Measurements from ENCODE around the gene PRODH.
"Not testable (repeated sequence)": the region's sequence is repeated elsewhere in the genome, so short reads cannot be mapped to it uniquely, and the experiment has no call there.

The PRODH gene

DNA sequence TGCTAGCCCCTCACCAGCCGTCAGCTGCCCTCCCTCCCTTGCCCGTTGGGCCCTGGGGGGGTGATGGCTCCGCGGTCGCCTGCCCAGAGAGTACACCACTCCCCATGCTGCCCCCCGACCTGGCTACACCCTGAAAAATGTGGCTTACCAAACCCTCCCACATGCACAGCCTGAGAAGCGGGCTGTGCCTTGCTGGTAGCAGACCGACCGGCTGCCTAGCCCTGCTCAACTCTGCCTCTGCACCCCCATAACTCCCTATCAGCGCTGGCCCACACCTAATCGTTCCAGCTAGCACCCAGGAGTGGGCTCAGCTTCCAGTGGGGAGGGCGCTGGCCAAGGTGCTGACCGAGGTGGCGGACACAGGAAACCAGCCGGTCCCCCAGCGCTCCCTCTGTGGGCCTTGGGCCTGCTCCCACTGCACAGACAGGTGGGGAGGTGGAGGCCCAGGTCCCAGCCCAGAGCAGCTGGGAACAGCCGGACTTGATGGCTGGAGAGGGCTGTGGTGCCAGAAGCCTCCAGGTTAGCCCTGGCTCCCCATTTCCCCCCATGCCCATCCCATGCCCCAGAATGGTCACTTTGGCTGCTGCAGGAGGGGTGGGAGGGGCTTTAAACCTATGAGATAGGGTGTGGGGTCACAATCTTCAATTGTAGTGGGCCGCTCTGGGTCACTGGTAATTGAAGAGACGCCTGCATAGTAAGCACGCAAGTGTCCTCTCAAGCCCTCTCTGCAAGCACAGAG, 32.1 kb upstream of the PRODH start:
- DNase-seq, result no peak

DNA sequence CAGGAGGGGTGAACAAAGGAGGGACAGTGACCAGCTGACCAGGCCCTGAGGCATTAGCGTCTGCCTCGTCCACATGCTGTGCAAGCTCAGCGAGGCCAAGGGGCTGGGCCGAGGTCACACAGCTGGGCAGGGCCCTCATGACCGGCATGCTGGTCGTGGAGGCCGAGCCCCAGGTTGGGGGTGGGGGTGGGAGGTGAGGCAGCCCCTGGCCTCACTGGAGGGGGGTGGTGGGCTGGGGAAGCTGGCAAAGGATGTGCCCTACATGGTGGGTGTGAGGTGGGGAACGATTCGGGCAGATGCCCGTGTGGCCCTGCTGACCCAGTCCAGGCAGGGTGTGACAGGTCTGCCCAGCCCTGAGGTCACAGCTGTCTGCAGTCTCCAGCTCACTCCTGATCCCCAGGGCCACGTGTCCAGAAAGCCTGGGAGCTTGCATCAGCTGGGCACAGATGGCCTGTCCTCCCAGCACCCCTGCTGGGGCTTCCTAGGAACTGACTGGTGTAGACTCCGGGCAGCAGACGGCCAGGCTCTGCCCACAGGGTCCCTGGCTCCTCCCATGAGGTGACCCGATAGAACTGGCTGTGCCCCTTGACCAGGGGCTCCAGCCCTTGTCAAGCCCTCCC, 31.4 kb upstream of the PRODH start:
- DNase-seq, result not testable (repeated sequence)

DNA sequence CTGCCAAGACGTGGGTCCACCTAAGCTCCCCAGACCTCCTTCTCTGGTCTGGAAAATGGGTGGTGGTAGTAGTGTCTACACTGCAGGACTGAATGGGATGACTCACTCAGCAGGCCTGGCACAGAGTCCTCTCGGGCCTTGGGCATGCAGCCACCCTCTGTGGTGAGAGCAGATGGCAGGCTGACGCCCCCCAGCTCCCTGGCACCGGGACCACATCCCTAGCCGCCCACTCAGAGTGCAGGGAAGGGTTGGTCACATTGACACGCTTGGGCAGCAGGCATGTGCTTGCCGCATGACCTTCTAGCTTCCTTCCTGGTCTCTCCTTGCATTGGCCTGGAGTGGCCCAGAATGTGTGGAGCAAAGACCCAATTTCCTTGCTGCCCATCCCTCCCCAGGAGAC, 30.7 kb upstream of the PRODH start:
- DNase-seq, result no peak

DNA sequence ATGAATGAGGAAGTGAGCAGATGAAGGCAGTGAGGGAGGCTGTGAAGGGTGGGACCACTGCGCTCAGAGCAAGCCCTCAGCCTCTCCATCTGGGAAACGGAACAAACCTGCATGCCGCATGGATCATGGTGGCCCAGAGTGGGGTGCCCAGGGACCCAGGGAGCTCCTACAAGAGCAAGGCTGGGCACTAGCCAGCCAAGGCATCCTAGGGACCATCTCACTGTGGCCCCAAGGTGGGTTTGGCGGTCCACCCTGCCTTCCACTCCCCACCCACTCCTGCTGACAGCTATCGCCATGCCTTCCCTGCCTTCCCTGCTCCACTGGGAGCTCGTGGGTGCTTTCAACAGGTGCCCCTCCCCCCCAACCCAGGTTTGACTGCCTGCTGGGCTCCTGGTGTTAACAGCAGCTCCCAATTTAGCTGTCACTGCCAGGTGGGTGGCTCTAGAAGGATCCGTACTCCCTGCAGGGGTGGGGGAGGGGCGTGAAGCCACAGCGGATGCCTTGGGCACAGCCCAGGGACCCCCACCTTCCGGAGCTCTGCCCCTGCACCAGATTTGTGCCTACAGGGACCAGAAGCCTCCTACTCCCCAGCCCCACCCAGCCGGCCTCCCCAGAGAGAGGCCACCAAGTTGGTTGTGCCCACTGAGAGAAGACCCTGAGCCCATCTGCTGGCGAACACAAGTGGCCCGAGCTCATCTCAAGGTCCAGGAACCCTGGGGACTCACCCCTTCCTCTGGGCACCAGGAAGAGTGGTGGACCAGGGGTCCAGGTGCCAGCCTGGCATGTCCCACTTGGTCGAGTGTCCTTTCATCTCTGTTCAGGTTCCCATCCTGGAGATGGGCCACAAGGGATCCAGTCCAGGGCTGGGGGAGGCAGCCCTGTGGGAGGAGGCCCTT, 29.7 kb upstream of the PRODH start:
- no peak for DNase-seq

DNA sequence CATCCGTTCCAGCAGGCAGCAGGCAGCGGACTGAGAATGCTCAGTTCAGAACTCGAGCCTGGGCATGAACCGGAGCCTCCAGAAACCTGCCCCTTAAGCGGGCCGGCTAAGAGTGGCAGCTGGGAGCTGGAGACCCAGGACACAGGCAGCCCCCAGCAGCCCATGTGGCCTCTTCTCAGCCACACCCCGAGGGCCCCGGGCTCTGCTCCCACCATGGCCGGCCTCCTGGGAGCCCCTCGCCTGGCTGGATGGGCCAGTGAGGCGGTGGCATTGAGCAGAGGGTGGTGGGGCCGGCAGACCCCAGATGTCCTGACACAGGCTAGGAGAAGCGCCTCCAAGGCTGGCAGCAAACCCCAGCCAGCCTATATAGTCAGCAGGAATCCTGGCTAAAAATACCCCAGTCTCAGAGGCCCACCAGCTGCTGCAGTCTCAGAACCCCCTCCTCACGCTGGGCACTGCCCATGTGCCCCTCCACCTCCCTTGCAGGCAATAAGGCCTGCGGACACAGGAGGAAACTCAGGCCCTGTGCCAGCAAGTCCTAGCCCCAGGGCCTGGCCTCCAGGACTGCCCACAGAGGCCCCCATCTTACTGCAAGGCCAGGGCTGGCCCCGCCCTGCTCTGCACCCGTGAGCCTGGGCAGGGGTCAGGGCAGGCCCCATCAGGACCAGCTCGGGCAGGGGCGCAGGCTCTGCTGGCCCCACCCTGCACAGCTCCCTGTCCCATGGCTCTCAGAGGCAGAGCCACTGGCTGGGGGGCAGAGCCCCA, 28.6 kb upstream of the PRODH start:
- DNase-seq, result not testable (repeated sequence)

DNA sequence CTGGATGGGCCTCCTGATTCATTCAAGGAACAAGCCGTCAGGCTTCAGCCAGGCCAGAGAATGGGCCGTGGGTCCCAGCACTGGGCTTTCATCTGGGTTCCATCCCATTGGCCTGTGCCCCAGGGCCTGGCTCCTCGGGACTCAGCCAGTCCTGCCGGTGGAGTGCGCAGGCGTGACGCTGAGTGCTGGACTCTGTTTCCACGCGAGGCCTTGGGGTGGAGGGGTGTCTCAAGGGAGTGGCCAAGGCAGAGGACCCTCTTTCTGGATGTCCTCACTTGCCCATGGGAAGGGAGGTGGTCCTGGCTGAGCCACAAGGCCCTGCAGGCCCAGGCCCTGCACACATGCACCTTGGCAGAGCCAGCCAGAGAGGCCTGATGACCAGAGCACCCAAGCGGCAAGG, 28.0 kb upstream of the PRODH start:
- DNase-seq, result not testable (repeated sequence)

DNA sequence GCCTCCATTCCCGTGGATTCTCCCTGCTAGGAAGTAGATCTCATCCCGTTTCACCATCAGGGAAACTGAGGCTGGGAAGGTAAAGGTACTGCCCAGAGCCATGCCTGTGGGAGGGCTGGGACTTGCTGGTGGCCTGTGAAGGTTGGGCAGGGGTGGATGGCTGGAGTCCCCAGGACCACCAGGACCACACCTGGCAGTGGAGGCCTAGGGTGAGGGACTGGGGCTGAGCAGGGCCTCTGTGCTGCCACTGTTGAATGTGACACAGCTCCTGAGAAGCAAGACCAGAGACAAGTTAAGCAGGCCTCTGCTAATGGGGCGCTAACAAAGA, 26.2 kb upstream of the PRODH start:
- DNase-seq, result no peak

DNA sequence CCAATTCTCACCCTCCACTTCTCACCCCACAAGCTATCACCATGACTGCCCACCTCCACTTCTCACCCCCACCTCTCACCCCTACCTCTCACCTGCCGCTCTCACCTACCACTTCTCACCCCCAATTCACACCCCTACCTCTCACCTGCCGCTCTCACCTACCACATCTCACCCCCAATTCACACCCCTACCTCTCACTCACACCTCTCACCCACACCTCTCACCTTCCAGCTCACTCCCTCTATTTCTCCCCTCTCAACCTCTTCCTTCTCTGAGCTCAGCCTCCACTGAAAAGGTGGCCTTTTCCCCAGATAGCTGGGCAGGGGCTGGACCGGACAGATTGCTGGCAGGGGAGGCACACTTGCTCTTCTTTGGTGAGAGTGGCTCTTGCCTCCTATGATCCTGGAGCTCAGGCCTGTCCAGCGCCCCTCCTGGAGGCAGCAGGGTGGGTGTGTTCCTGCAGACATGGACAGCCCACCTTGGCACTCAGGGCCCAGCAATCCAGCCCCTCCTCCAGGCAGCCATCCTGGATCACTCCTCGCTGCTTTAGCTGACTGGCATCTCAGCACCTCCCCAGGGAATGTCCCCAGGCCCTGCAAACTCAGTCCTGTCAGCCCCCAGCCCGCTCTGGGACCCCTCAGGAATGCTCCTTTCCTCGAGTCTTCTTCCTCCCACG, 25.7 kb upstream of the PRODH start:
- DNase-seq, result not testable (repeated sequence)

DNA sequence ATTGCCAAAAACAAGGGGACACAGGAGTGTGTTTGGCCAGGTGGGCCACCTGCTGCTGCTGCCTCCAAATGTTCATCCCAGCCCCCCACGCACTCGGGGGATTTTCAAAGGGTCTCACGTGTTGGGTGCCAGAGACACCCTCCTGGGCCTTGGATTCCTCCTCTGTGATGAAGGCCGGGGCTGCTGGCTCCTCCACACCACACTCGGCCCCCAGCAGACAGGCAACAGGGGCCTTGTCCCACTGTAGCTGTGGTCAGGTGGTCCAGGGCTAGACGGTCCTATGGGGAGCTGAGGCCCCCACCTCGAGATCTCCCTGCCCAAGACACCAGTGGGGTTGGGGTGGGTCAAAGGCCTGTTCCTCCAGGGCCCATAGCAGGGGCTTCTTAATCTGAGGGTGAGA, 25.1 kb upstream of the PRODH start:
- not testable (repeated sequence) for DNase-seq

DNA sequence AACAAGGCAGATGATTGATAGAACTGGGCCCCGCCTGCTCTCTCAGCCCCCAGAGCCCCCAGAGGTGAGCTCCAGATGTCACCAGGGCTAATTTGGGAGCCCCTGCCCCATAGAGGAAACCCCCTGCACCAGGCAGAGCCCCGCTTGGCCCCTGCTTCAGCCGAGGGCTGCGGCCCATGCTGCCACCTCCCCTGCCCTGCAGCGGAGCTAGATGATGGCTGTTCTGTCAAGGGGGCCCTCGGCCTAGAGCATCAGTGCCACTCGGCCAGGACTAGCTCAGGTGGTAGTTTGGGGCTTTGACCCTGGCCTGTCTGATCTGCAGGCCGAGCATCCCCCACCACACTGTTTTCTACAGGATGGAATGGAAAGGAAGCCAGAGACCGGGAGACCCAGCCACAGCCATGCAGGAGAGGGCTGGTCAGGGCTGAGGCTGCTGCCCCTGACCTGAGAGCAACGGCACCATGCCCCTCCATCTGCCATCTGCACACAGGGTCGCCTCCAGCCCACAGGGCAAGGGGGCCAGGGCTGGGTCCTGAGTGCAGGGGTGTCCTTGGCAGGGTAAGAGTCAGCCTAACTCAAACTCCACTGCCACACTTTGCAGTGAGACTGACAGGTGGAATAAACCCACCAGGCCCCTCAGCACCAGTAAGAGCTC, 24.2 kb upstream of the PRODH start:
- DNase-seq, result not testable (repeated sequence)

DNA sequence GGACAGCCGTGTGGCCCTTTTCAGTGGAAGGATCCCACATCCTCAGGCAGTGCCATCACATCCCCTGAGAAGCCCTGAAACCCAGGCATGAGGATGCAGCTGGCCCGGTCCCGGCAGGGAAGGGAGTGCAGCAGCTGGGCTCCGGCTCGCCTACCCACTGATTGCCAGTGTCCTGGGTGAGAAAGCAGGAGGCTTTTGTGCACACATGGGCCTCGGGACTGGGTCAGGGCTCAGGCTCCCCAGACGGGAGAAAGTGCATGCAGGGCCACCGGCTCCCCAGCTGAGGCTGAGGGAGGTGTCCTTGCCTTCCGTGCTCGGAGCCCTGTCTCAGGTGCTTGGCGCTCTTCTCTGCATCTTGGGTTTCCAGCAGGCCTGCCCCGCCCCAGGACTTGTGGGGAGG, 23.6 kb upstream of the PRODH start:
- DNase-seq, result not testable (repeated sequence)

DNA sequence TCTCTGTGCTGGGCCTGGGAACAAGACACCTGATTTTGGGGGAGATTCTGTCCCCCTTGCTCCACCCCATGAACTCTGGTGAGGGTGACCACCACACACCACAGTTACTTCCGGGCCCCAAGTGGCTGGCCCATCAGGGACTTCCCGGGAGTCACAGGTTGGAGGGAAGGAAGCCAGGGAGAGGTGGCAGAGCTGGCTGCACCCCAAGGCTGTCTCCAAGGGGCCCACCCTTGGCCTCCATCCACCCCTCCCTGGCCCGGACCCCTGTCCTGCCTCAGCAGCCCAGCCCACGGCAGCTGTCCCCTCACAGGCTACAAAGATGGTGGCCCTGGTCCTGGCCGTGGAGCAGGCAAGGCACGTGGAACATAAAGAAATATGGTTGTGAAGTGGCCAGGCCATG, 23.2 kb upstream of the PRODH start:
- not testable (repeated sequence) for DNase-seq

DNA sequence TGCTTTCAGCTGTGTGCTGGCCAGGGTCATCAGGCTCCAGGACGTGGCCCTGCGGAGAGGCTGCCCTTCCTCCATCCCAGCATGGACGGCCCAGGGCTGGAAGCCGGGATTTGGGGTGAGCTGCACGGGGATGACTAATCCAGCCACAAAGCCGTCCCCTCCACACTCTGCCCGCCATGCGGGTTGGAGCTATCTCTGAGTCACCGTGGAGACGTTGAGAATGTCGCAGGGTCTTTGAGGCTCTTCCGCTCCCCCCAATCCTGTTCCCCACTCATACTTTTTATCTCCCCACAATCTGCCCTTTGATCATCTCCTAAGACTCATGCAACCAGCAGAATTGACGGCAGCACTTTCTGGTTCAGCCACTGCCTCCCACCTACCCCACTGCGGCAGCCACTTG, 22.6 kb upstream of the PRODH start:
- not testable (repeated sequence) for DNase-seq

DNA sequence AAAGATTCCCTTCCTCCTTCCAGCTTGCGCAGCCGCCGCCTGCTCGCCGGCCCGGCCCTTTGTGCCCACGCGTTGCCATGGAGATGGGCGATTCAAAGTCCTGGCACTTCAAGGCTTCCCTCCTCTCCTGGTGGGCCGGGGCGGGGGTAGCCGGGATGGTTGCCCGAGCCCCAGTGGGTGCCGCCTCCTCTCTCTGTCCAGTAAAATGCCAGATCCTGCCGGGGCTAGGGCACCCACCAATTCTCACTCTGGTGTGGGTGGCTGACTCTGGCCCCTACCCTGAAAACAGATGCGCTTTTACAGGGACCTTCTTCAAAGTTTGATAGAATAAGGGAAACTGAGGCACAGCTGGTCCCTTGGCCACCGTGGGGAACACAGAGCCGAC, 22.2 kb upstream of the PRODH start:
- not testable (repeated sequence) for DNase-seq

DNA sequence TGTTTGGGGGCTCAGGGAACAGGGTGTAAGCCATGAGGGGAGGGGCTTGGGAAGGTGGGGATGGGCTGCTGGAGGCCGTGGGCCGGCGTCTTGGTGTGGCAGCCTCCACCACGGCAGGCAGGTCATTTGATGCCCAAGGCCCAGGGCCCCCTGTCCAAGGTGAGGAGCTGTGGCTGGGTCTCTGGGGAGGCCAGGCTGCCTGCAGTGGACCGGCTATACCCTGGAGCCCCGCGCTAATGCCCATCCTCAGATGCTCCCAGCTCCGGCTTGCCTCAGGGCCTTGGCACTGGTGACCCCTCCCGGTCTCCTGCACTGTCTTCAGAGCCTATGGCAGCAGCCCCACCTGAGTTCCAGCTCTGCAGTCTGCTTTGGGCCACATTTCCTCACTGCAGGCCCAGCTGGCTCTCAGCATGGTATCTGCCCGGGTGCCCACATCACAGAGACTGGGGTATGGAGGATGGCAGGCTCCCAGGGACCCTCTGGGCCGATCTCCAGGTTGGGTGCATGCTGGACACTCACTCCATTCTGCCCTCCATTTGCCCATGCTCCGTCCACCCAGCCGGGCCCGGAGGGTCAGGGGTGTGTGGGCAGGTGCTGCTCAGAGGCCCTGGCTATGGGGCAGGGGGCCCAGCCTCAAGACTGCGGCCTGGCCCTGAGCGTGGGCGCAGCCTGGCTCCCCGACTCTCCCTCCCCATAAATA, 21.7 kb upstream of the PRODH start:
- not testable (repeated sequence) for DNase-seq

DNA sequence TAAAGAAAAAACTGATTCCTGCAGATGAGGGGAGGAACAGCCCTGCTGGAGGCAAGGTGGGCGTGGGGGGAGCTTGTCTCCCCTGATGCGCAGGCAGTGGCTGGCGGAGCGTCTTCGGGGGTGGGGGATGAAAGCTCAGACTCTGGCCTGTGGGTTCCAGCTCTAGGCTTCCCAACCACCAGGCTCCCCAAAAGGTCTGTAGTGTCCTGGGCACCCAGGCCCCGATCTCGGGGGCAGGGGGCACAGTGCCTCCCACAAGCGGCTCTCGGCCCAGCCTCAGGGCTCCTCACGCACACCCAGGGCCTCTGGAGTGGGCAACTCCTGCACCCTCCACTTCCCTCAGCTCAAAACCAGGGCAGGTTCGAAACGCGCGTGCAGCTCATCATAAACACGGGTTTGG, 20.9 kb upstream of the PRODH start:
- not testable (repeated sequence) for DNase-seq

DNA sequence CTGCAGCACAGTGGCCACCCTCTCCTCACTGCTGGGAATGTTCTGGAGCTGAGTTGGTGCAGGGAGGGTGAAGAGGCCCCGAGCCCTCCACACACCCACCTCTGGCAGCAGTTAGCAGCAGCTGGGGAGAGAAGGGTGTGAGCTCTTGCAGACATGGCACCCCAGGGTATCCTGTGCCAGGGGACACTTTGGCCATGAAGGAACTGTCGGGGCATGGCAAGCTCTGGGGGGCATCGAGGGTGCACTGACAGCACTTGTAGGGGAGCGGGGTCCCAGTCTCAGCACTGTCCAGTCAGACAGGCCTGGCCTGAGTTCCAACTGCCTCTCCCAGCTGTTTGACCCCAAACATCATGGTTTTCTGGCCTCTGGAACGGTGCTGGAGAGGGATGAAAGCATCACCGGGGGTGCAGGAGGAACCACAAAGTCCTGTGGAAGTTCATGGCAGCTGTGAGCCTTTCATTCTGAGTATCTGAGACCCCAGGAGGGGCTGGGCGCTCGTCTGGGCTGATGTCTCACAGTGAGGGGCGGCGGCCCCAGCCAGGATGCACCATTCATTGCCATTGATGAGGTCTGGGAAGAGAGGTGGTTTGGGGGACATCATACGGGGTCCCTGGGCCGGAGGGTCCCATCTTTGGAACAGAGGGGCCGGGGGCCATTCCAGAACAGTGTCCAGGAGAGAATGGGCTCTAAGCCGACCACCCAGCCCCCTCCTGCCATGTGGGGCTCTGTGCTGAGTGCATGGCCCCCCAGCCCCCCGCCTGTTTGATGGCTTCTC, 20.2 kb upstream of the PRODH start:
- not testable (repeated sequence) for DNase-seq

DNA sequence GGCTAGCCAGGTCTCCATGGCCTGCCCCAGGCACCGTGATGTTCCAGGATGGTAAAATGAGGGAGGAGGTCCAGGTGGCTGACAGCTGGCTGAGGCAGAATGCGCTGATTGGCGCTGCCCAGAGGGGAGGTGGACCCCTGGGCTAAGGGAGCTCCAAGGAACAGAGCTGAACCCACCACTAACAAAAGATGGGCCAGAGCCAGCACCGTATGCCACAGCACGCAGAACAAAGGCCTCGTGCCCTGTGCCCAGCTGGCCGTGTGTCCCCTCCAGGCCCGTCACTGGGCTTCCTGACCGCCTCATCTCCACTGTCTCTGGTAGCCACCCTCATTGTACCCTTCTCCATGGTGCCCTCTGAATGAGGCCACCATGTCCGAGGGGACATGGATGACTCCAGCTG, 19.6 kb upstream of the PRODH start:
- DNase-seq, result no peak

DNA sequence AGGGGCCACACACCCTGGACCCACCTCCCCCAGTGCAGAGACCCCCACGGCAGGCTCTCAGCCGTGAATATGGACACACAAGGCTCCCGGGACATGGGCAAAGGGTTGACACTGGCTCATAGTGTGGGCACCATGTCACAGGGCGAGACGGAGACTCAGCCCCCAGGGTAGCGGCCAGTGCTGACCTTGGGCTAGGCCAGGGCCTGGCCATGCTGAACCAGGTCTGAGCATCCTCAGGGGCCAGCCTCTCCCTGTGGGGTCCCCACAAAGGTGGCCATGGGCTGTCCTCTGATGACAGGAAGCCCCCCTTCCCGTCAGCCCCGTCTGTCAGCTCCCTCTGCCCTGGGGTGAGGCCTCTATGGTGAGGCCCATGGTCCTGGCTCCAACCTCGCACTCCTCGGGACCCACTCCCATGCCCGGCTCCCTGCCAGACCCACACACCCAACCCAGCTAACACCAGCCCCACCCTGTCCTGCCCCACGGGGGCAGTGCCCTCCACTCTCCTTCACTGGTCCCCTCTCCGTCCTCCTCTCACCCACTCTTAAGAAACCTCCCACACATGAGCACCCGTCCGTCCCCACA, 19.0 kb upstream of the PRODH start:
- no peak for DNase-seq
